Measurements from ENCODE around the gene RPS6KC1.
"Not testable (repeated sequence)": the region's sequence is repeated elsewhere in the genome, so short reads cannot be mapped to it uniquely, and the experiment has no call there.

RPS6KC1 gene

GRCh38 chr1:213107613-213108012 is 56.6 kb downstream of the RPS6KC1 start:
- DNase-seq, result no peak

- no peak for DNase-seq
Measured at GRCh38 chr1:213110349-213111300, 59.6 kb downstream of the RPS6KC1 start.

GRCh38 chr1:213111502-213111901 is 60.5 kb downstream of the RPS6KC1 start:
- DNase-seq, result no peak

GRCh38 chr1:213112723-213113122 is 61.7 kb downstream of the RPS6KC1 start:
- DNase-seq, result not testable (repeated sequence)

GRCh38 chr1:213117699-213118180 is 66.7 kb downstream of the RPS6KC1 start:
- DNase-seq, result not testable (repeated sequence)

GRCh38 chr1:213119794-213120193 is 68.8 kb downstream of the RPS6KC1 start:
- no peak for DNase-seq

GRCh38 chr1:213120386-213120785 is 69.3 kb downstream of the RPS6KC1 start:
- DNase-seq, result no peak

GRCh38 chr1:213120961-213121360 is 69.9 kb downstream of the RPS6KC1 start:
- DNase-seq, result no peak

- no peak for DNase-seq
Measured at GRCh38 chr1:213122514-213122929, 71.5 kb downstream of the RPS6KC1 start.

GRCh38 chr1:213123087-213123486 is 72.0 kb downstream of the RPS6KC1 start:
- DNase-seq, result no peak

GRCh38 chr1:213123536-213123935 is 72.5 kb downstream of the RPS6KC1 start:
- DNase-seq, result no peak

GRCh38 chr1:213124590-213124989 is 73.5 kb downstream of the RPS6KC1 start:
- DNase-seq, result no peak

- DNase-seq, result no peak
Measured at GRCh38 chr1:213125643-213126042, 74.6 kb downstream of the RPS6KC1 start.

- no peak for DNase-seq
Measured at GRCh38 chr1:213127074-213127473, 76.0 kb downstream of the RPS6KC1 start.

- DNase-seq, result no peak
Measured at GRCh38 chr1:213131851-213132655, 81.0 kb downstream of the RPS6KC1 start.

- no peak for DNase-seq
Measured at GRCh38 chr1:213135572-213135971, 84.5 kb downstream of the RPS6KC1 start.

GRCh38 chr1:213136190-213136917 is 85.3 kb downstream of the RPS6KC1 start:
- no peak for DNase-seq

GRCh38 chr1:213138391-213138790 is 87.3 kb downstream of the RPS6KC1 start:
- peak; percentile 49 for DNase-seq

- no peak for DNase-seq
Measured at GRCh38 chr1:213138892-213139291, 87.9 kb downstream of the RPS6KC1 start.

GRCh38 chr1:213148905-213149304 is 97.9 kb downstream of the RPS6KC1 start:
- no peak for DNase-seq

GRCh38 chr1:213150090-213150489 is 99.0 kb downstream of the RPS6KC1 start:
- DNase-seq, result not testable (repeated sequence)

- no peak for DNase-seq
Measured at GRCh38 chr1:213154056-213154685, 103.1 kb downstream of the RPS6KC1 start.

All from NCI-H2029 (cell line).